ENCODE results near the gene GOLGB1. TPM values are rescaled to one million over a fixed set of nuclear protein-coding genes. Genes with fewer than 3 reads are reported as not detected.

The GOLGB1 gene
- total and polyA plus RNA-seq, 5 donors, result 19.8 to 60.8 (median 56.5) TPM

DNA sequence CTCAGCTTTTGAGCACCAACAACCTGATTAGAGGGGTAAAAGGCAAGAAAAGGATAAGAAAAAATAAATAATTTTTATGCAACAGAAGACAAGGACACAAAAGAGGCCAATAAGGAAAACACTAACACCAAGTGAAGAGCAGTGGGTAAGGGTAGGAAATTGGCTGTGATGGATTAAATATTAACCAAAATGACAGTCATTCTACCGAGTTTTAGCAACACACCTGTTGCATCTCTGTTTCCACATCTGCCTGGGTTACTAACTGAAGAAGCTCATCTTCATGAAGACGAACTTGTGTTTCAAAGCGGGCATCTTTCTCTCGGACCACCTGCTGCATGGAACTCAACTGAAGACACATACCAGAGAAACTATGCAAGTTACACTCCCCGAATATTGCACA lies 30.1 kb downstream of the GOLGB1 start:
- H3K27ac ChIP-seq (ENCODE audit: low read length), result no peak overlapping the region
- intact Hi-C loops (cut with DNase I), result no loop called here

DNA sequence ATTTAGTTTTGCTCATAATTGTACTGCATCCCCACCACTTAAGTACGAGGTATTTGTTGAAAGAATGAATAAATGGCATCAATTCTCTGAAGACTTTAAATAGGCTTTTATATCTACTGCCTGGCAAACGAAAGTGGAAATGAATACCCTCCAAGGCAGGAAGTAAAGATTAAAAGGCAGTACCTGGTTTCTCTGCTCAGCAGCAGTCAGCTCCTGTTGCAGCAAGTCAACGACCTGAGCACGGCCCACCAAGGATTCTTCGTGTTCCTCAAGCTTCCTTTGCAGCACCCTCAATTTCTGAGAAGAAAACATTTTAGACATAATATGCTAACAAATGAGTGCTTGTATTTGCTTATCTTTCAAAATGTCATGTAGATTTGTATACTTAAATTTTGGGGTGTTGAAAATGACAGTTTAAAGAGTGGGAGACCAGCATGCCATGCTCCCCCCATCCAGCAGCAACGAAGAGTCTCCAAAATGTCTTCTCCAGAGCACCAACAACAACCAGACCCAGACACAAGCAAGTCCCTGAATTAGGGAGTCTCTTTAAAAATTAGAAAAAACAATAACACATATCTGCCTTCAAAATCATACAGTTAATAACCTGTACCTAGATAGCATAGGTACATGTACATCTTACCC lies 31.2 kb downstream of the GOLGB1 start:
- intact Hi-C loops (cut with DNase I), result no loop called here
- DNase-seq (no peak), ATAC-seq (no peak)
- Histone ChIP-seq H3K9me3 (ENCODE audit: control insufficient read depth, low read length) (no peaks in the 10 kb centered on the region), H3K27ac (ENCODE audit: low read length) (no peak overlapping the region), H3K4me1 (ENCODE audit: control insufficient read depth, insufficient read depth, low read length) (no peaks in the 10 kb centered on the region), H3K27me3 (ENCODE audit: control insufficient read depth, insufficient read depth) (no peaks in the 10 kb centered on the region), H3K4me3 (ENCODE audit: low read length) (no peak overlapping the region)
- 88% methylated on average over 6 of the region's 6 CpGs for WGBS

More for the DNA sequence above, 30.1 kb downstream of the GOLGB1 start:
- Histone ChIP-seq H3K9me3 (ENCODE audit: control insufficient read depth, low read length) (no peaks in the 10 kb centered on the region), H3K4me1 (ENCODE audit: control insufficient read depth, insufficient read depth, low read length) (no peaks in the 10 kb centered on the region), H3K4me3 (ENCODE audit: low read length) (no peak overlapping the region), H3K27me3 (ENCODE audit: control insufficient read depth, insufficient read depth) (no peaks in the 10 kb centered on the region)
- no peak for DNase-seq
- WGBS, result 92% methylated on average over 5 of the region's 5 CpGs
- ATAC-seq, result no peak

DNA sequence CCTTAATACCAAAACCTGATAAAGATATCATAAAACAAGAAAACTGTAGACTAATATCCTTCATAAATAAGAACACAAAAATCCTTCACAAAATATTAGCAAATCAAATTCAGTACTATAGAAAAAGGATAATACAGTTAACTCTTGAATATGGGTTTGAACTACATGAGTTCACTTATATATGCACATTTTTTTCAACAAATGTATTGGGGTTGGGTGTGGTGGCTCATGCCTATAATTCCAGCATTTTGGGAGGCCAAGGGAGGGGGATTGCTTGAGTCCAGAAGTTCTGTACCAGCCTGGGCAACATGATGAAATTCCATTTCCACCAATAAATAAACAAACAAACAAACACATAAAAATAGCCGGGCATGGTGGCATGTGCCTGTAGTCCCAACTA lies 39.2 kb downstream of the GOLGB1 start:
- no peaks in the 10 kb centered on the region for H3K27me3 ChIP-seq (ENCODE audit: control insufficient read depth, insufficient read depth)
- no peak overlapping the region for H3K4me3 ChIP-seq (ENCODE audit: low read length)
- H3K4me1 ChIP-seq (ENCODE audit: control insufficient read depth, insufficient read depth, low read length), result no peaks in the 10 kb centered on the region
- no peaks in the 10 kb centered on the region for H3K9me3 ChIP-seq (ENCODE audit: control insufficient read depth, low read length)
- DNase-seq, result no peak
- intact Hi-C loops (cut with DNase I), result no loop called here
- 55% methylated on average over 1 of the region's 1 CpG for WGBS
- no peak overlapping the region for H3K27ac ChIP-seq (ENCODE audit: low read length)
- no peak for ATAC-seq

DNA sequence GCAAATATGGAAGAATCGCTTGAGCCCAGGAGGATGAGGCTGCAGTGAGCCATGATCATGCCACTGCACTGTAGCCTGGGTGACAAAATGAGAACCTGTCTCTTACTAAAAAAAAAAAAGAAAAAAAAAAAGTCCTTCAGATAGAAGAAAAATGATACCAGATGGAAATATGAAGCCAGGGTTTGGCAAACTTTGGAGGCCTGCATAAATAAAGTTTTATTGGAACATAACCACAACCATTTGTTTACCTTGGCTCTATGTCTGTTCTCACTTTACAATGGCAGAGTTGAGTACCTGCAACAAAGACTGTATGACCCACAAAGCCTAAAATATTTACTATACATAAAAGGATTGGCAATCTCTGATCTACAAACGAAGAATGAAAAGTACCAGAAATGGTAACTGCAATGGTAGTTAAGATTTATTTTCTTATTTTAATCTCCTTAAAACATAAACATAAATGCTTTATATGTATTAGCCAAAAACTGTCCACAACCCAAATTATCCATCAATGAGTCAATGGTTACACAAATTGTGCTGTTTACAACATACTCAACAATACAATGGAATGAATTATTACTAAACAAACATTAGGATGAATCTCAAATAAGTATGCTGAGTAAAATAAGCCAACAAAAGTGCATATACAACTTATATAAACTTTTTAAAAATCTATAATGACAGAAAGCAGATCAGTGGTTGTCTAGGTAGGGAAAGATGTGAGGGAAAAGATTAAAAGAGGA lies 41.8 kb downstream of the GOLGB1 start:
- WGBS, result over 99% methylated on average over 2 of the region's 2 CpGs
- intact Hi-C loops (cut with DNase I), result no loop called here
- no peaks in the 10 kb centered on the region for H3K27me3 ChIP-seq (ENCODE audit: control insufficient read depth, insufficient read depth)

DNA sequence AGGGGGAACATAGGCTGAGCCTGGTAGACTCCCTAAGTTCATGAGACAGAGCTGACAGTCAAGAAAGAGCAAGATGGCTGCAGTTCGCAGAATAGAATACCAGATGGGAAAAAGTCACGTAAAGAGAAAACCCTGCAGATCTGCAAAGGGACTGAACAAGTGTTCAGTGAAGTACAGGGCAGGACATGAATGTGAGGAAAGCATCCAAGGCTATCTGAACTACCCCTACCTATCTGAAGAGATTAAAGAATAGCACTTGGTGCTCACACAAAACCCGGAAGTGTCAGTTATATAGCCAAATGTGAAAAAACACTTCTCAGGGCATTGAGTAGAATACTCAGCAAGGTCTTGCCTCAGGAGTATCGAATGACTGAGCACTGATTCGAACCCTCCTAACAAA lies 44.0 kb downstream of the GOLGB1 start:
- DNase-seq (no peak), ATAC-seq (peak in 1 of 2 donors; percentile 48)
- Histone ChIP-seq H3K27ac (ENCODE audit: low read length) (peak overlapping the region; percentile 72), H3K4me3 (ENCODE audit: low read length) (peak overlapping the region; percentile 32), H3K4me1 (ENCODE audit: control insufficient read depth, insufficient read depth, low read length) (no peaks in the 10 kb centered on the region), H3K9me3 (ENCODE audit: control insufficient read depth, low read length) (no peaks in the 10 kb centered on the region), H3K27me3 (ENCODE audit: control insufficient read depth, insufficient read depth) (no peaks in the 10 kb centered on the region)
- 69% methylated on average over 5 of the region's 5 CpGs for WGBS
- intact Hi-C loops (cut with DNase I), result no loop called here

More for the DNA sequence above, 41.8 kb downstream of the GOLGB1 start:
- Histone ChIP-seq H3K27ac (ENCODE audit: low read length) (no peak overlapping the region), H3K4me1 (ENCODE audit: control insufficient read depth, insufficient read depth, low read length) (no peaks in the 10 kb centered on the region), H3K4me3 (ENCODE audit: low read length) (no peak overlapping the region), H3K9me3 (ENCODE audit: control insufficient read depth, low read length) (no peaks in the 10 kb centered on the region)
- ATAC-seq, result no peak
- no peak for DNase-seq

DNA sequence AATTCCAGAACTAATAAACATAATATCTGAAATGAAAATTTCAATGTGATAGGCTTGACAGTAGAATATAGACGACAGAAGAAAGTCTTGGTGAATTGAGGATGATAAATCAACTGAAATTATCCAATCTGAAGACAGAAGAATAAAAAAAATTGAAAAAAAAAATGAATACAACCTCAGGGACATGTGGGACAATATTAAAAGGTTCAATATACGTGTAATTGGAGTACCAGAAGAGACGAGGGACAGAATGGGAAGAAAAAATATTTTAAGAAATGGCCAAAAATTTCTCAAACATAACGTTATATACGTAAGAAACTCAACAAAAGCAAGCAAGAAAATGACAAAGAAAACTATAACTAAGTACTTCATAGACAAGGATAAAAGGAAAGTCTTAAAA lies 45.6 kb downstream of the GOLGB1 start:
- WGBS, result 98% methylated on average over 5 of the region's 5 CpGs
- intact Hi-C loops (cut with DNase I), result no loop called here
- Histone ChIP-seq H3K27ac (ENCODE audit: low read length) (no peak overlapping the region), H3K27me3 (ENCODE audit: control insufficient read depth, insufficient read depth) (no peaks in the 10 kb centered on the region), H3K4me3 (ENCODE audit: low read length) (no peak overlapping the region), H3K4me1 (ENCODE audit: control insufficient read depth, insufficient read depth, low read length) (no peaks in the 10 kb centered on the region), H3K9me3 (ENCODE audit: control insufficient read depth, low read length) (no peaks in the 10 kb centered on the region)
- ATAC-seq, result no peak
- DNase-seq, result no peak

DNA sequence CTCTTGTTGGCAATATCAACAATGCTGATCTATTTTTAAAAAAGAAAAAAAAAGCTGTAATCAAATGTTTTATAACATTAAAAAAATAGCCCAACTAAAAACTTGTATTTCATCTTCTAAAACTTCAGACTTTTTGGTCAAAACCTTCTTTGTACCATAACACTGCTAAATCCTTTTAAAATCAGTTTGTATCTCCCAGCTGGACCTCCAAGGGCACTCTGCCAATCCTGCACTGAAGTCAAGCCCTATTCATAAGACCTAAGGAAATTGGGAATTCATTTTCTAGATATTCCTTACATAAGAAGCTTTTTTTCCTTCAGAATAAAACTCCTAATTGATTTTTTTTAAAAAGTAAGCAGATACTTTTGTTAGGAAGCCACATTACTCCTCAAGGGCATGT lies 50.6 kb downstream of the GOLGB1 start:
- no peaks in the 10 kb centered on the region for H3K9me3 ChIP-seq (ENCODE audit: control insufficient read depth, low read length)
- H3K27ac ChIP-seq (ENCODE audit: low read length), result no peak overlapping the region
- H3K4me1 ChIP-seq (ENCODE audit: control insufficient read depth, insufficient read depth, low read length), result peaks cover 4% of the 10 kb centered on the region
- intact Hi-C loops (cut with DNase I), result loop anchor here in 1 of 4 donors (5.0 kb wide), 1 partner anchor 48 kb away; the partner anchor contains the start of gene GOLGB1
- ATAC-seq, result peak in 1 of 2 donors; percentile 49
- no peaks in the 10 kb centered on the region for H3K27me3 ChIP-seq (ENCODE audit: control insufficient read depth, insufficient read depth)
- no peak overlapping the region for H3K4me3 ChIP-seq (ENCODE audit: low read length)
- peak in 2 of 3 donors; percentile 38 to 70 for DNase-seq

DNA sequence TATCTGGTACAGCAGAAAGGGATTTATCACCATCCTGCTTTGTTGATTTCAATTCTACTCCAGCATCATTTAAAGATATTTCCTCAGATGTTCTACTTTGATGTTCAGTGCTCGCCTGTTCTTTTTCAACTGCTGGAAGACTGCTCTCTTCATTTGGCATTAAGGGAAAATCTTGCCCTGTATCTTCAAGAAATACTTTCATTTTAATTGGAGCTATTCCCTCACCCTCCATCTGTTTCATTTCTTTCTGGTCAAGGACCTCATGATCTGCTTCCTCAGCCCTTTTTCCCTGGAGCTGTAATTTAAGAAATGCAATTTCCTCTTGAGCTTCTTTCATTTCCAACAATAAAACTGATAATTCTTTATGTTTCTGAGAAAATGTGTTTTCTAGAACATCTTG lies 51.1 kb downstream of the GOLGB1 start:
- DNase-seq (no peak), ATAC-seq (peak in 1 of 2 donors; percentile 66)
- H3K27ac ChIP-seq (ENCODE audit: low read length), result no peak overlapping the region
- no peak overlapping the region for H3K4me3 ChIP-seq (ENCODE audit: low read length)
- no peaks in the 10 kb centered on the region for H3K9me3 ChIP-seq (ENCODE audit: control insufficient read depth, low read length)
- no peaks in the 10 kb centered on the region for H3K27me3 ChIP-seq (ENCODE audit: control insufficient read depth, insufficient read depth)
- H3K4me1 ChIP-seq (ENCODE audit: control insufficient read depth, insufficient read depth, low read length), result peaks cover 4% of the 10 kb centered on the region
- intact Hi-C loops (cut with DNase I), result loop anchor here in 1 of 4 donors (5.0 kb wide), 1 partner anchor 49 kb away; the partner anchor contains the start of gene GOLGB1
- WGBS, result 71% methylated on average over 1 of the region's 1 CpG

DNA sequence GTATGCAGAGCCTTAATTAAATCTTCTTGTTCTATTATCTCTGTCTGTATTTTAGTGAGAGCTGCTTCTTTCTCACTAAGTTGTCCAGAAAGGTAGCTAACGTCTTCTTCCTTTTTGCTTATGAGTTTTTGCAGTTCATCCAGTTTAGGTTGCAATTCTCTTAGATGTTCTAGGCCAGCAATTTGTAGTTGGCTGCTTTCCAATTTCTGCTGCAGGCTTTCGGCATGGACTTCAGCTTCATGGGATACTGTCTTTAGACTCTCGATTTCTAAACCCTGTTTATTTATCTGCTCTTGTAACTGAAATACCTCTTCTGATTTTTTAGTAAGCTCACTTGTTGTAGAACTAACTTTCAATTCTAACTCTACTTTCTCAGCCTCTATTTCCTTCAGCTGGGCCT lies 53.4 kb downstream of the GOLGB1 start:
- Histone ChIP-seq H3K27me3 (ENCODE audit: control insufficient read depth, insufficient read depth) (no peaks in the 10 kb centered on the region), H3K27ac (ENCODE audit: low read length) (no peak overlapping the region), H3K9me3 (ENCODE audit: control insufficient read depth, low read length) (no peaks in the 10 kb centered on the region), H3K4me1 (ENCODE audit: control insufficient read depth, insufficient read depth, low read length) (peaks cover 6% of the 10 kb centered on the region), H3K4me3 (ENCODE audit: low read length) (no peak overlapping the region)
- WGBS, result 40% methylated on average over 3 of the region's 3 CpGs
- intact Hi-C loops (cut with DNase I), result loop anchor here in 1 of 4 donors (5.0 kb wide), 1 partner anchor 51 kb away; the partner anchor contains the start of gene GOLGB1
- ATAC-seq (no peak), DNase-seq (no peak)

DNA sequence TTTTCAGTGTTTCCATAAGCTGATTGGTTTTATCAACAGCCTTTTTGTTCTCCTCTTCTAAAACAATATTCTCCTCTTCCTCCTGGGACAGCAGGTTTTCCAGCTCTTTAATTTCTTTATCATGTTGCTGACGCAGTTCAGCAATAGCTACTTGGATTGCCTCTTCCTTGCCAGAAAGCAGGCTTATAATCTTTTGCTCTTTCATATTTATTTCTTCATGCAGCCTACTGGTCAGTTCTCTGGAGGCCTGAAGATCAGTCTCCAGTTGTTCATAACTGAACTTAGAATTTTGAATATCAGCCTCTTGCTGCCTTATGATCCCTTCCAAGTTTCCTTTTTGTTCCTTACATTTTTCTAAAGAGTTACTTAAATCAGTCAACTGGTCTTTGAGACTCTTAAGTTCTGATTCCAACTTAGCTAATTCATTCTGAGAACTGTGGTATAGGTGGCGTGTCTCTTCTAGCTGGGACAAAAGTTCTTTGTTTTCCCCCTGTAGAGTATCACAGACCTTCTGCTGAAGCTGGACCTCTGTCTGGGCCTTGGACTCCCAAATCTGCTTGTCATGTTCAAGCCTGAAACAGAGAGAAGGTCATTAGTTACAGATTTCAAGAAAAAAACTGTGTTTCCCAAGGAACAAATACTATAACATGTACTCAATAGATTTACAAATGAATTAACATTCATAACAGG lies 57.4 kb downstream of the GOLGB1 start:
- DNase-seq (peak in 1 of 3 donors; percentile 47), ATAC-seq (peak; percentile 89 to 91)
- H3K4me1 ChIP-seq (ENCODE audit: control insufficient read depth, insufficient read depth, low read length), result peaks cover 6% of the 10 kb centered on the region
- H3K27ac ChIP-seq (ENCODE audit: low read length), result no peak overlapping the region
- no peaks in the 10 kb centered on the region for H3K9me3 ChIP-seq (ENCODE audit: control insufficient read depth, low read length)
- H3K4me3 ChIP-seq (ENCODE audit: low read length), result no peak overlapping the region
- 54% methylated on average over 2 of the region's 2 CpGs for WGBS
- no peaks in the 10 kb centered on the region for H3K27me3 ChIP-seq (ENCODE audit: control insufficient read depth, insufficient read depth)
- intact Hi-C loops (cut with DNase I), result no loop called here

All from right cardiac atrium (tissue), 5 donors.